ENCODE results near the gene PARD6B.

GRCh38 chr20:50799890-50800550 lies 68.6 kb downstream of the PARD6B start:
- TF ChIP-seq CTCF (IDR thresholded peaks at IDR 0.05; ENCODE audit: extremely low read depth in 1 of 2, insufficient read depth in 1 of 2, low read depth in 1 of 2, low read length in 2 of 2) (no peak), POLR2A (IDR thresholded peaks at IDR 0.05; ENCODE audit: low read depth, low read length) (no peak), POLR2AphosphoS5 (IDR thresholded peaks at IDR 0.05; ENCODE audit: insufficient read depth, low read depth, low read length) (no peak), JUN (IDR thresholded peaks at IDR 0.05; ENCODE audit: borderline replicate concordance, insufficient read depth, insufficient read length, low read depth) (no peak)

All from endothelial cell of umbilical vein (primary cell).